Dermis microvascular lymphatic vessel endothelial cell (primary cell): ENCODE measurements around the gene PTPRO. TPM values are rescaled to one million over a fixed set of nuclear protein-coding genes. Genes with fewer than 3 reads are reported as not detected.

ENCODE experiments used
- DNase-seq, 2 donors: peaks; one replicate each; pipeline versions ENCODE4 v3.0.0 to v3.0.0-alpha.2; 2010; ENCODE audit warnings: low read depth in 2 of 2
- total RNA-seq: library from RNA; depleted of rRNA; stranded (reverse); fragments of >200 nt; gene quantifications from 2 replicates; pipeline ENCODE4 v1.2.1, GENCODE V29; 2014

Gene PTPRO
- total RNA-seq, 1 donor from 2014 or later = not detected

GRCh38 chr12:15636060-15636890 is 314.0 kb downstream of the PTPRO start:
- DNase-seq = peak in 1 of 2 donors; percentile 33

GRCh38 chr12:15638231-15638630 is 315.9 kb downstream of the PTPRO start:
- DNase-seq = no peak

GRCh38 chr12:15644700-15645099 is 322.4 kb downstream of the PTPRO start:
- DNase-seq = no peak

GRCh38 chr12:15646581-15646980 is 324.3 kb downstream of the PTPRO start:
- no peak for DNase-seq

Other genes starting within 250 kb of the PTPRO start
- gene RERG, start 101.1 kb upstream of the PTPRO start, total RNA-seq = not detected in 2 replicates